Measurements from ENCODE around the gene ANXA7.

DNA sequence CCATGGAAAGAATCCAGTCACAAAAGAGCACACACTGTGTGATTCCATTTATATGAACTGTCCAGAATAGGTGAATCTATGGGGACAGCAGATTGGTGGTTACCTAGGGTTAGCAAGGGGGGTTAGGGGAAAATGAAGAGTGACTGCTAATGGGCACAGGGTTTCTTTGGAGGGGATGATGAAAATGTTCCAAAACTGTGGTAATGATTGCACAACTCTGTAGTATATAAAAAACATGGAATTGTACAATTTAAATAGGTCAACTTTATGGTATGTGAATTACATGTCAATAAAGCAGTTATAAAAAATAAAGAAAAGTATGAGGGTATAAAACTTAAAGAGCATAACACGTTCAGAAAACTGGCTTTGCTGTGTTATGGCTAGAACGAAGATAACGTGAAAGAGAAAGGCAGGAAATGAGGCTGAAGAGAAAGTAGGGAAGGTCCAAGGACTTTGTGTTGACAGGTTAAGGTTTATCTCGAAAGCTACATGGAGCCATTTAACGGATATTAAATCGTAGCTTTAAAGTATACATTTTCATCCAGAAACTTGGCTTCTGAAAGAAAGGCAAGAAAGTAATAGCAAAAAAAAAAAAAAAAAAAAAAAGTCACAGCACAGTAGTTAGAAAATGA, 45.9 kb upstream of the ANXA7 start:
- TF ChIP-seq NR2C2 (CRISPR knock-in tag; IDR thresholded peaks at IDR 0.05) (no peak), ATF3 (CRISPR knock-in tag; conservative IDR thresholded peaks at IDR 0.05) (no peak)
- TF ChIP-seq, protein P1, sequence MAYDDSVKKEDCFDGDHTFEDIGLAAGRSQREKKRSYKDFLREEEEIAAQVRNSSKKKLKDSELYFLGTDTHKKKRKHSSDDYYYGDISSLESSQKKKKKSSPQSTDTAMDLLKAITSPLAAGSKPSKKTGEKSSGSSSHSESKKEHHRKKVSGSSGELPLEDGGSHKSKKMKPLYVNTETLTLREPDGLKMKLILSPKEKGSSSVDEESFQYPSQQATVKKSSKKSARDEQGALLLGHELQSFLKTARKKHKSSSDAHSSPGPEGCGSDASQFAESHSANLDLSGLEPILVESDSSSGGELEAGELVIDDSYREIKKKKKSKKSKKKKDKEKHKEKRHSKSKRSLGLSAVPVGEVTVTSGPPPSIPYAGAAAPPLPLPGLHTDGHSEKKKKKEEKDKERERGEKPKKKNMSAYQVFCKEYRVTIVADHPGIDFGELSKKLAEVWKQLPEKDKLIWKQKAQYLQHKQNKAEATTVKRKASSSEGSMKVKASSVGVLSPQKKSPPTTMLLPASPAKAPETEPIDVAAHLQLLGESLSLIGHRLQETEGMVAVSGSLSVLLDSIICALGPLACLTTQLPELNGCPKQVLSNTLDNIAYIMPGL (CRISPR knock-in tag; IDR thresholded peaks at IDR 0.05): no peak
- TF ChIP-seq, protein P2, sequence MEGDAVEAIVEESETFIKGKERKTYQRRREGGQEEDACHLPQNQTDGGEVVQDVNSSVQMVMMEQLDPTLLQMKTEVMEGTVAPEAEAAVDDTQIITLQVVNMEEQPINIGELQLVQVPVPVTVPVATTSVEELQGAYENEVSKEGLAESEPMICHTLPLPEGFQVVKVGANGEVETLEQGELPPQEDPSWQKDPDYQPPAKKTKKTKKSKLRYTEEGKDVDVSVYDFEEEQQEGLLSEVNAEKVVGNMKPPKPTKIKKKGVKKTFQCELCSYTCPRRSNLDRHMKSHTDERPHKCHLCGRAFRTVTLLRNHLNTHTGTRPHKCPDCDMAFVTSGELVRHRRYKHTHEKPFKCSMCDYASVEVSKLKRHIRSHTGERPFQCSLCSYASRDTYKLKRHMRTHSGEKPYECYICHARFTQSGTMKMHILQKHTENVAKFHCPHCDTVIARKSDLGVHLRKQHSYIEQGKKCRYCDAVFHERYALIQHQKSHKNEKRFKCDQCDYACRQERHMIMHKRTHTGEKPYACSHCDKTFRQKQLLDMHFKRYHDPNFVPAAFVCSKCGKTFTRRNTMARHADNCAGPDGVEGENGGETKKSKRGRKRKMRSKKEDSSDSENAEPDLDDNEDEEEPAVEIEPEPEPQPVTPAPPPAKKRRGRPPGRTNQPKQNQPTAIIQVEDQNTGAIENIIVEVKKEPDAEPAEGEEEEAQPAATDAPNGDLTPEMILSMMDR (IDR thresholded peaks at IDR 0.05): no peak
- TF ChIP-seq, protein P3, sequence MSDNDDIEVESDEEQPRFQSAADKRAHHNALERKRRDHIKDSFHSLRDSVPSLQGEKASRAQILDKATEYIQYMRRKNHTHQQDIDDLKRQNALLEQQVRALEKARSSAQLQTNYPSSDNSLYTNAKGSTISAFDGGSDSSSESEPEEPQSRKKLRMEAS (CRISPR knock-in tag; IDR thresholded peaks at IDR 0.05): no peak

All from WTC11 (cell line).